H1 (cell line): ENCODE results near the gene CCSER2. TPM values are rescaled to one million over a fixed set of nuclear protein-coding genes. Genes with fewer than 3 reads are reported as not detected.

Experiments
- CTCF ChIA-PET: fragments of 300-600 bp; sonication (Branson Sonifier 250); formaldehyde crosslinking; loops from one replicate; lab custom pipeline; 2021; ENCODE audit not compliant: partially characterized antibody; lab: Charles Lee
- POLR2A ChIA-PET: fragments of 300-600 bp; sonication (Branson Sonifier 250); formaldehyde crosslinking; loops from one replicate; lab custom pipeline; 2021; ENCODE audit warnings: inconsistent platforms; ENCODE audit not compliant: partially characterized antibody; lab: Charles Lee
- DNase-seq, 2 experiments: peaks; one replicate each; pipeline versions ENCODE4 v3.0.0 to v3.0.0-alpha.2; 2010 to 2022; ENCODE audit warnings: low spot score in 2 of 2, low read depth in 1 of 2, mixed read lengths in 1 of 2
- FAIRE-seq: peaks from 2 replicates; lab custom pipeline; 2011; peaks lifted over from hg19 to GRCh38; lab: Jason Lieb, UNC
- H2AFZ ChIP-seq: 2 replicates; pipeline ENCODE4 v1.8.1; 2012; ENCODE audit warnings: low read length, inconsistent platforms
- H2AK5ac ChIP-seq: 2 replicates; pipeline ENCODE4 v1.6.1; 2013; ENCODE audit warnings: low read depth, low read length
- H2BK120ac ChIP-seq: replicated peaks from 2 replicates; pipeline ENCODE3; 2013; ENCODE audit warnings: low read depth, low read length, inconsistent platforms
- H2BK12ac ChIP-seq: 2 replicates; pipeline ENCODE4 v1.6.1; 2013; ENCODE audit warnings: low read depth, low read length
- H2BK15ac ChIP-seq: 2 replicates; pipeline ENCODE4 v1.6.1; 2013; ENCODE audit warnings: low read length
- H2BK20ac ChIP-seq: 2 replicates; pipeline ENCODE4 v1.6.1; 2013; ENCODE audit warnings: low read length
- H2BK5ac ChIP-seq: 2 replicates; pipeline ENCODE4 v1.6.1; 2013; ENCODE audit warnings: low read depth, low read length
- H3K14ac ChIP-seq: 2 replicates; pipeline ENCODE4 v1.6.1; 2013; ENCODE audit warnings: inconsistent platforms; ENCODE audit not compliant: insufficient read length
- H3K18ac ChIP-seq: 2 replicates; pipeline ENCODE4 v1.6.1; 2013; ENCODE audit warnings: low read length; ENCODE audit errors: extremely low read depth
- H3K23ac ChIP-seq: 2 replicates; pipeline ENCODE4 v1.6.1; 2013; ENCODE audit warnings: inconsistent platforms; ENCODE audit not compliant: insufficient read length
- H3K23me2 ChIP-seq: 2 replicates; pipeline ENCODE4 v1.6.1; 2013; ENCODE audit warnings: low read depth, low read length
- H3K27ac ChIP-seq: 2 replicates; pipeline ENCODE4 v1.6.1; 2011; ENCODE audit warnings: low read depth, low read length, inconsistent platforms
- H3K27me3 ChIP-seq, 4 experiments: replicated peaks in 1 of 4; 1 replicate in 1 of 4; 2 replicates in 3 of 4; pipeline versions ENCODE4 v1.6.1 to v1.8.1; 2011 to 2013; ENCODE audit warnings: low read length in 3 of 4, mild to moderate bottlenecking in 3 of 4, inconsistent platforms in 2 of 4, mixed read lengths in 2 of 4, moderate library complexity in 1 of 4; ENCODE audit not compliant: control insufficient read depth in 3 of 4, insufficient read depth in 3 of 4; ENCODE audit errors: extremely low read depth in 1 of 4
- H3K36me3 ChIP-seq, 4 experiments: 2 replicates each; pipeline versions ENCODE4 v1.6.1 to v1.8.1; 2011 to 2013; ENCODE audit warnings: mild to moderate bottlenecking in 4 of 4, low read length in 3 of 4, moderate library complexity in 2 of 4, control low read depth in 1 of 4, inconsistent platforms in 1 of 4; ENCODE audit not compliant: insufficient read depth in 4 of 4, control insufficient read depth in 2 of 4
- H3K4ac ChIP-seq: replicated peaks from 2 replicates; pipeline ENCODE3; 2013; ENCODE audit warnings: low read length, low read depth, mixed read lengths, inconsistent platforms; ENCODE audit not compliant: insufficient read length
- H3K4me1 ChIP-seq, 4 experiments: replicated peaks in 1 of 4; 1 replicate in 1 of 4; 2 replicates in 3 of 4; pipeline versions ENCODE4 v1.6.1 to v1.8.1; 2011 to 2013; ENCODE audit warnings: low read length in 3 of 4, inconsistent platforms in 2 of 4, mixed read lengths in 1 of 4; ENCODE audit not compliant: insufficient read depth in 4 of 4, control insufficient read depth in 3 of 4
- H3K4me2 ChIP-seq, 2 experiments: 2 replicates each; pipeline versions ENCODE4 v1.6.1 to v1.8.1; 2011 to 2013; ENCODE audit warnings: low read depth in 2 of 2, low read length in 2 of 2, control low read depth in 1 of 2, inconsistent platforms in 1 of 2, mild to moderate bottlenecking in 1 of 2; ENCODE audit not compliant: insufficient read depth in 1 of 2
- H3K4me3 ChIP-seq, 4 experiments: fragments of 200-600, 300-600 bp in 1 of 4; sonication (generic), shearing (Covaris generic), sonication (Bioruptor Twin) in 1 of 4; 2 replicates each; pipeline versions ENCODE4 v1.5.1 to v1.8.1; 2011 to 2016; ENCODE audit warnings: low read length in 4 of 4, low read depth in 3 of 4, control low read depth in 2 of 4, inconsistent platforms in 2 of 4, mild to moderate bottlenecking in 2 of 4, mixed read lengths in 1 of 4, moderate library complexity in 1 of 4; ENCODE audit not compliant: insufficient read depth in 2 of 4; ENCODE audit errors: extremely low read depth in 1 of 4
- H3K56ac ChIP-seq: replicated peaks from 2 replicates; pipeline ENCODE3; 2013; ENCODE audit warnings: low read depth, mild to moderate bottlenecking, mixed read lengths, low read length, inconsistent platforms; ENCODE audit not compliant: insufficient read length
- H3K79me1 ChIP-seq: 2 replicates; pipeline ENCODE4 v1.6.1; 2013; ENCODE audit warnings: low read depth, low read length, control low read depth
- H3K79me2 ChIP-seq, 2 experiments: 2 replicates each; pipeline versions ENCODE4 v1.6.1 to v1.8.1; 2012 to 2013; ENCODE audit warnings: low read length in 2 of 2, mild to moderate bottlenecking in 2 of 2, inconsistent platforms in 1 of 2; ENCODE audit not compliant: insufficient read depth in 2 of 2, control insufficient read depth in 1 of 2
- H3K9ac ChIP-seq, 4 experiments: replicated peaks in 1 of 4; 1 replicate in 1 of 4; 2 replicates in 3 of 4; pipeline versions ENCODE4 v1.6.1 to v1.8.1; 2011 to 2013; ENCODE audit warnings: low read depth in 3 of 4, low read length in 3 of 4, control low read depth in 2 of 4, mild to moderate bottlenecking in 2 of 4, moderate library complexity in 2 of 4, inconsistent platforms in 1 of 4; ENCODE audit errors: extremely low read depth in 1 of 4
- H3K9me3 ChIP-seq, 2 experiments: 2 replicates each; pipeline versions ENCODE4 v1.6.1 to v1.8.1; 2012 to 2013; ENCODE audit warnings: mild to moderate bottlenecking in 2 of 2, moderate library complexity in 2 of 2, control low read depth in 1 of 2, inconsistent platforms in 1 of 2, low read depth in 1 of 2, low read length in 1 of 2, mixed read lengths in 1 of 2; ENCODE audit not compliant: insufficient read depth in 2 of 2
- H4K20me1 ChIP-seq, 2 experiments: replicated peaks in 1 of 2; 2 replicates each; pipeline versions ENCODE3 to v1.8.1; 2011 to 2013; ENCODE audit warnings: inconsistent platforms in 2 of 2, low read length in 2 of 2, mild to moderate bottlenecking in 1 of 2; ENCODE audit not compliant: insufficient read depth in 2 of 2, control insufficient read depth in 1 of 2
- H4K5ac ChIP-seq: 2 replicates; pipeline ENCODE4 v1.6.1; 2013; ENCODE audit warnings: low read length, low read depth, mixed read lengths, inconsistent platforms; ENCODE audit not compliant: insufficient read length
- H4K8ac ChIP-seq: 2 replicates; pipeline ENCODE4 v1.8.0; 2013; ENCODE audit warnings: mild to moderate bottlenecking, moderate library complexity, low read length, inconsistent platforms; ENCODE audit not compliant: insufficient read depth; ENCODE audit errors: extremely low read depth
- H4K91ac ChIP-seq: replicated peaks from 2 replicates; pipeline ENCODE3; 2013; ENCODE audit warnings: low read length, mixed read lengths, inconsistent platforms; ENCODE audit not compliant: insufficient read length
- JUN ChIP-seq: IDR thresholded peaks from 2 replicates; pipeline ENCODE4 v1.6.1; 2011; ENCODE audit warnings: low read depth, mild to moderate bottlenecking, improper control_type of control experiment, low read length
- KDM1A ChIP-seq: fragments of 200-600, 300-600 bp; sonication (generic); IDR thresholded peaks from 2 replicates; pipeline ENCODE4 v1.7.1; 2016; ENCODE audit warnings: mild to moderate bottlenecking, low read length, borderline replicate concordance
- POLR2AphosphoS5 ChIP-seq: IDR thresholded peaks from 2 replicates; pipeline ENCODE4 v1.6.1; 2011; ENCODE audit warnings: low read depth, low read length
- TEAD4 ChIP-seq: IDR thresholded peaks from 2 replicates; pipeline ENCODE4 v1.6.1; 2012; ENCODE audit warnings: low read depth, low read length, inconsistent platforms, mixed read lengths
- WGBS, 2 experiments: shearing (Covaris generic) in 1 of 2; methylation state at CpG; one replicate each; pipeline versions ENCODE4 v1.1.6 to v1.1.7; 2013 to 2015; ENCODE audit warnings: low lambda C conversion rate in 2 of 2, mixed read lengths in 2 of 2, inconsistent platforms in 1 of 2, low coverage in 1 of 2, missing lambda C conversion rate in 1 of 2; ENCODE audit not compliant: insufficient replicate concordance in 2 of 2, insufficient coverage in 1 of 2, insufficient read length in 1 of 2; ENCODE audit errors: extremely low coverage in 1 of 2, missing lambda C conversion rate in 1 of 2; 5-methylcytosine and 5-hydroxymethylcytosine counted together
- polyA plus RNA-seq, 7 experiments: library from polyadenylated mRNA; depleted of rRNA in 3 of 7; stranded (reverse) in 5 of 7; unstranded in 2 of 7; fragments of >200 nt in 5 of 7; fragments of 200-250 nt in 2 of 7; gene quantifications; 1 replicate in 5 of 7; 2 replicates in 1 of 7; 4 replicates in 1 of 7; pipeline versions ENCODE4 v1.2.1 to v1.2.3, GENCODE V29; 2011 to 2013; ENCODE audit warnings: missing spikeins in 2 of 7, mixed read lengths in 2 of 7
- total RNA-seq: library from RNA; stranded (reverse); fragmentation: NEBNext Ultra II Directional; extraction: Animal tissue kit (Norgen Biotek cat#: 25700); gene quantifications from 2 replicates; pipeline ENCODE4 v1.2.1, GENCODE V29; 2021
- TF ChIP-seq, protein P1 (sequence below): IDR thresholded peaks from 2 replicates; pipeline ENCODE4 v1.6.1; 2012; ENCODE audit warnings: low read length, inconsistent platforms

CCSER2 gene
- total and polyA plus RNA-seq, 2 of the 8 experiments (the other 6 are each of a cell fraction or from before 2014, with no cell fraction given), result 6.9 to 30.5 TPM

DNA sequence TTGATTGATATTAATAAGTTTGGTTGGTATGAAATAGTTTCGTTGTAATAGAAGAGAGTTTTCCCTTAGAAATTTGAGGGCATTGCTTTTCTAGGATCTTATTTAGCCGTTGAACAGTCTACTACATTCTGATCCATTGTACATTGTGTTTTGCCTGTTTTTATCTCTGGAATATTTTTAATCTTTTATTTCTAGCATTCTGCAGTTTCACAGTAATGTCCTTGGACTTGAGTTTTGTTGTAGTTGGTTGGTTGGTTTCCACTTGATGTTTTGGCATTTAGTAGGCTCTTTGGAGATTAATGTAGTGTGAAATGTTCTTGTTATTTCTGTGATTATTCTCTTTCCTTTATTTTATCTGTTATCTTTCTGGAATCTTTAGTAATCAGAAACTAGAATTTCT lies 112.4 kb downstream of the CCSER2 start:
- ChIA-PET POLR2A (no interaction called here), CTCF (interaction anchor here (3.1 kb wide), 1 partner anchor 11 kb away, joined by 21 read pairs; no protein-coding TSS in a partner anchor)
- Histone ChIP-seq H4K8ac (no peak overlapping the region), H3K27me3 (no peaks in the 10 kb centered on the region), H3K4me1 (no peaks in the 10 kb centered on the region; a peak in 1 of 7 replicates), H3K18ac (no peak overlapping the region), H3K79me1 (no peaks in the 10 kb centered on the region), H4K91ac (no peak overlapping the region), H2BK120ac (no peak overlapping the region), H4K20me1 (no peaks in the 10 kb centered on the region), H2BK12ac (no peak overlapping the region), H3K4ac (no peak overlapping the region), H3K56ac (no peak overlapping the region), H3K23ac (no peak overlapping the region), H2BK15ac (no peak overlapping the region), H3K14ac (no peak overlapping the region), H3K9ac (no peak overlapping the region), H2BK5ac (no peak overlapping the region), H2AFZ (no peak overlapping the region), H2AK5ac (no peak overlapping the region), H3K9me3 (no peaks in the 10 kb centered on the region), H3K4me3 (no peak overlapping the region), H2BK20ac (no peak overlapping the region), H3K27ac (no peak overlapping the region), H3K23me2 (no peaks in the 10 kb centered on the region), H3K36me3 (no peaks in the 10 kb centered on the region; a peak in 2 of 8 replicates), H4K5ac (no peak overlapping the region), H3K79me2 (no peaks in the 10 kb centered on the region), H3K4me2 (no peak overlapping the region)
- 83% methylated on average over 2 of the region's 2 CpGs; no CpG with 5 or more reads in 1 of the 2 experiments for WGBS, 2 experiments
- DNase-seq, result no peak
- TF ChIP-seq JUN (no peak), POLR2AphosphoS5 (no peak), KDM1A (no peak), TEAD4 (no peak)
- TF ChIP-seq, protein P1, sequence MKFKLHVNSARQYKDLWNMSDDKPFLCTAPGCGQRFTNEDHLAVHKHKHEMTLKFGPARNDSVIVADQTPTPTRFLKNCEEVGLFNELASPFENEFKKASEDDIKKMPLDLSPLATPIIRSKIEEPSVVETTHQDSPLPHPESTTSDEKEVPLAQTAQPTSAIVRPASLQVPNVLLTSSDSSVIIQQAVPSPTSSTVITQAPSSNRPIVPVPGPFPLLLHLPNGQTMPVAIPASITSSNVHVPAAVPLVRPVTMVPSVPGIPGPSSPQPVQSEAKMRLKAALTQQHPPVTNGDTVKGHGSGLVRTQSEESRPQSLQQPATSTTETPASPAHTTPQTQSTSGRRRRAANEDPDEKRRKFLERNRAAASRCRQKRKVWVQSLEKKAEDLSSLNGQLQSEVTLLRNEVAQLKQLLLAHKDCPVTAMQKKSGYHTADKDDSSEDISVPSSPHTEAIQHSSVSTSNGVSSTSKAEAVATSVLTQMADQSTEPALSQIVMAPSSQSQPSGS, result no peak
- no peak for FAIRE-seq
